Panc1 (cell line): ENCODE data around the gene C1orf50. TPM values are rescaled to one million over a fixed set of nuclear protein-coding genes. Genes with fewer than 3 reads are reported as not detected.

Experiments
- ATAC-seq: fragments of 200-7000 bp; cut with Tn5 transposase; 2 replicates; pipeline ENCODE4 v1.9.1; 2020; ENCODE audit warnings: mild to moderate bottlenecking, moderate library complexity
- BruUV-seq: library from RNA; stranded (reverse); fragments of 400-500 nt; replicated peaks from 2 replicates; lab custom pipeline; 2021; lab: Mats Ljungman, UMichigan
- CTCF ChIA-PET: fragments of 300-600 bp; sonication (Branson Sonifier 250); formaldehyde crosslinking; loops from one replicate; lab custom pipeline; 2022; ENCODE audit warnings: antibody characterized with exemption; lab: Charles Lee
- POLR2A ChIA-PET: fragments of 300-600 bp; sonication (Branson Sonifier 250); formaldehyde crosslinking; loops from one replicate; lab custom pipeline; 2022; ENCODE audit warnings: antibody characterized with exemption; lab: Charles Lee
- DNase-seq: peaks from one replicate; pipeline ENCODE4 v3.0.0-alpha.2; 2010; ENCODE audit warnings: low read depth, low spot score
- H3K27ac ChIP-seq: 2 replicates; pipeline ENCODE4 v1.5.1; 2011; ENCODE audit warnings: mild to moderate bottlenecking, low read length, inconsistent platforms
- H3K27me3 ChIP-seq: fragments of 200-500 bp; sonication (Bioruptor generic); 2 replicates; pipeline ENCODE4 v1.6.0; 2014; ENCODE audit warnings: low read length, inconsistent platforms; ENCODE audit not compliant: control insufficient read depth, insufficient read depth
- H3K36me3 ChIP-seq: fragments of 200-500 bp; sonication (Bioruptor generic); 2 replicates; pipeline ENCODE4 v1.5.1; 2014; ENCODE audit warnings: inconsistent platforms, mild to moderate bottlenecking, low read length, moderate library complexity; ENCODE audit not compliant: control insufficient read depth, insufficient read depth
- H3K4me1 ChIP-seq: 2 replicates; pipeline ENCODE4 v1.5.1; 2011; ENCODE audit warnings: inconsistent platforms, mild to moderate bottlenecking, low read length, moderate library complexity; ENCODE audit not compliant: control insufficient read depth, insufficient read depth
- H3K4me3 ChIP-seq, 2 experiments: 2 replicates each; pipeline ENCODE4 v1.5.1; 2011 to 2012; ENCODE audit warnings: low read depth in 2 of 2, low read length in 2 of 2, mild to moderate bottlenecking in 2 of 2, inconsistent platforms in 1 of 2, moderate library complexity in 1 of 2
- H3K9me3 ChIP-seq: fragments of 200-500 bp; sonication (Bioruptor generic); 2 replicates; pipeline ENCODE4 v1.5.1; 2014; ENCODE audit warnings: low read depth, mild to moderate bottlenecking, inconsistent platforms, low read length, moderate library complexity; ENCODE audit not compliant: control insufficient read depth, insufficient read depth
- CTCF ChIP-seq: fragments of 450-650 bp; IDR thresholded peaks from 2 replicates; pipeline ENCODE4 v1.5.1; 2017; ENCODE audit warnings: mild to moderate bottlenecking
- POLR2AphosphoS5 ChIP-seq: IDR thresholded peaks from 2 replicates; pipeline ENCODE4 v1.6.1; 2012; ENCODE audit warnings: mild to moderate bottlenecking, low read depth, low read length, moderate library complexity
- REST ChIP-seq, 2 experiments: IDR thresholded peaks; 2 replicates each; pipeline ENCODE4 v1.6.1; 2011 to 2012; ENCODE audit warnings: low read depth in 2 of 2, control low read depth in 1 of 2, low read length in 1 of 2, mild to moderate bottlenecking in 1 of 2, moderate library complexity in 1 of 2; ENCODE audit not compliant: insufficient read depth in 1 of 2
- SIN3A ChIP-seq: IDR thresholded peaks from 2 replicates; pipeline ENCODE4 v1.6.1; 2012; ENCODE audit warnings: low read depth, mild to moderate bottlenecking, low read length, moderate library complexity, borderline replicate concordance; ENCODE audit not compliant: insufficient read depth
- TCF7L2 ChIP-seq: IDR thresholded peaks from 2 replicates; pipeline ENCODE4 v1.6.1; 2011; ENCODE audit warnings: mild to moderate bottlenecking, low read depth, low read length, inconsistent platforms
- in situ Hi-C: cut with HindIII; loops from 2 replicates; pipeline ENCODE4 v1.10.0; 2016; ENCODE audit warnings: low sequenced_read_pairs, low pct_unique_long_range_greater_than_20kb
- intact Hi-C: fragments of 100-400 bp; cut with micrococcal nuclease; formaldehyde crosslinking; loops from one replicate; pipeline ENCODE4 v1.10.0; 2022; ENCODE audit not compliant: unreplicated experiment
- total RNA-seq: library from RNA; stranded (reverse); gene quantifications from one replicate; pipeline ENCODE4 v1.2.1, GENCODE V29; 2021; ENCODE audit not compliant: unreplicated experiment

The C1orf50 gene
- total RNA-seq, 1 experiment from 2014 or later = 5.8 TPM

GRCh38 chr1:42761567-42761966 is 5.5 kb upstream of the C1orf50 start:
- no peak for TF ChIP-seq TCF7L2
- TF ChIP-seq POLR2AphosphoS5 = no peak
- TF ChIP-seq SIN3A = no peak
- no peak for TF ChIP-seq CTCF
- TF ChIP-seq REST (IDR thresholded peaks at IDR 0.05; ENCODE audit: insufficient read depth in 1 of 2, low read depth in 2 of 2, low read length in 1 of 2) = no peak
- intact Hi-C loops = no loop called here
- BruUV-seq = no TSS peak
- peaks cover 6% of the 10 kb centered on the region for H3K36me3 ChIP-seq
- ChIA-PET CTCF (no interaction called here), POLR2A (no interaction called here)
- no peak overlapping the region for H3K27ac ChIP-seq
- ATAC-seq = no peak
- in situ Hi-C loops = no loop called here
- no peaks in the 10 kb centered on the region for H3K27me3 ChIP-seq
- no peak for DNase-seq
- H3K4me1 ChIP-seq = peaks cover 12% of the 10 kb centered on the region
- H3K9me3 ChIP-seq = no peaks in the 10 kb centered on the region
- H3K4me3 ChIP-seq = no peak overlapping the region

GRCh38 chr1:42762269-42762668 is 4.8 kb upstream of the C1orf50 start:
- intact Hi-C loops = no loop called here
- no TSS peak for BruUV-seq
- ATAC-seq (no peak), DNase-seq (no peak)
- in situ Hi-C loops = no loop called here
- H3K9me3 ChIP-seq = no peaks in the 10 kb centered on the region
- H3K4me1 ChIP-seq = peaks cover 12% of the 10 kb centered on the region
- no peak for TF ChIP-seq POLR2AphosphoS5
- no peak for TF ChIP-seq SIN3A
- TF ChIP-seq CTCF = no peak
- no peak for TF ChIP-seq TCF7L2
- no peaks in the 10 kb centered on the region for H3K27me3 ChIP-seq
- peaks cover 2% of the 10 kb centered on the region for H3K36me3 ChIP-seq
- ChIA-PET CTCF (interaction anchor here (0.5 kb wide), 1 partner anchor 150 kb away, joined by 3 read pairs; no protein-coding TSS in a partner anchor), POLR2A (no interaction called here)
- no peak overlapping the region for H3K27ac ChIP-seq
- H3K4me3 ChIP-seq = no peak overlapping the region
